H1 (cell line): ENCODE results near the gene NR2F1-AS1.

Source experiments
- CHD2 ChIP-seq: IDR thresholded peaks from 2 replicates; pipeline ENCODE4 v1.6.1; 2012; ENCODE audit warnings: low read length, improper control_type of control experiment
- EP300 ChIP-seq, 2 experiments: IDR thresholded peaks; 1 replicate in 1 of 2; 2 replicates in 1 of 2; pipeline ENCODE4 v1.6.1; 2011 to 2012; ENCODE audit warnings: low read depth in 2 of 2, low read length in 2 of 2, mild to moderate bottlenecking in 2 of 2, borderline replicate concordance in 1 of 2, inconsistent platforms in 1 of 2, moderate library complexity in 1 of 2
- EZH2 ChIP-seq: fragments of 200-600 bp; sonication (generic); IDR thresholded peaks from 2 replicates; pipeline ENCODE4 v1.7.1; 2012; ENCODE audit warnings: low read depth, mild to moderate bottlenecking, moderate library complexity, low read length, inconsistent platforms; ENCODE audit not compliant: severe bottlenecking
- GABPA ChIP-seq: IDR thresholded peaks from 2 replicates; pipeline ENCODE4 v1.6.1; 2011; ENCODE audit warnings: mild to moderate bottlenecking, low read length, moderate library complexity, borderline replicate concordance; ENCODE audit not compliant: insufficient read depth
- GTF2F1 ChIP-seq: IDR thresholded peaks from 2 replicates; pipeline ENCODE4 v1.6.1; 2012; ENCODE audit warnings: low read depth, low read length, improper control_type of control experiment, borderline replicate concordance
- JUND ChIP-seq: IDR thresholded peaks from 2 replicates; pipeline ENCODE4 v1.6.1; 2011; ENCODE audit warnings: mild to moderate bottlenecking, improper control_type of control experiment, low read length
- POLR2A ChIP-seq, 2 experiments: IDR thresholded peaks; 1 replicate in 1 of 2; 2 replicates in 1 of 2; pipeline ENCODE4 v1.6.1; 2011; ENCODE audit warnings: low read depth in 2 of 2, low read length in 2 of 2, mild to moderate bottlenecking in 2 of 2; ENCODE audit errors: control extremely low read depth in 1 of 2
- RBBP5 ChIP-seq: IDR thresholded peaks from 2 replicates; pipeline ENCODE4 v1.7.1; 2012; ENCODE audit warnings: low read depth, mild to moderate bottlenecking, inconsistent platforms, low read length, moderate library complexity, borderline replicate concordance
- RFX5 ChIP-seq: IDR thresholded peaks from 2 replicates; pipeline ENCODE4 v1.6.1; 2011; ENCODE audit warnings: low read depth, low read length, improper control_type of control experiment, borderline replicate concordance
- ZNF274 ChIP-seq: IDR thresholded peaks from 2 replicates; pipeline ENCODE4 v1.7.0; 2012; ENCODE audit warnings: low read length, borderline replicate concordance; ENCODE audit errors: extremely low read depth
- TF ChIP-seq, protein P1 (sequence below), 3 experiments: IDR thresholded peaks; 1 replicate in 2 of 3; 2 replicates in 1 of 3; pipeline versions ENCODE4 v1.5.1 to v1.6.1; 2011; ENCODE audit warnings: low read length in 3 of 3, mild to moderate bottlenecking in 3 of 3, inconsistent platforms in 2 of 3, low read depth in 1 of 3, moderate library complexity in 1 of 3; ENCODE audit not compliant: insufficient read depth in 1 of 3; ENCODE audit errors: control extremely low read depth in 1 of 3

DNA sequence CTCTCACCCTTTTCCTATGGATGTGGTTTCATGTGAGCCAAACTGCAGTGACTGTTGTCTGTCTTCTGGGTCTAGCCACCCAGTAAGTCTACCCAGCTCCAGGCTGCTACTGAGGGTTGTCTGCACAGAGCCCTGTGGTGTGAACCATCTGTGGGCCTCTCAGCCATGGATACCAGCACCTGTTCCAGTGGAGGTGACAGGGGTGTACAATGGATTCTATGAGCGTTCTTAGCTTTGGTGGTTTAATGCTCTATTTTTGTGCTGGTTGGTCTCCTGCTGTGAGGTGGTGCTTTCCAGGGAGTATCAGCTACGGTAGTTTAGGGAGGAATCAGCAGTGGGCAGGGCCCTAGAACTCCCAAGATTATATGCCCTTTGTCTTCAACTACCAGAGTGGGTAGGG is 186.7 kb downstream of the NR2F1-AS1 start:
- TF ChIP-seq ZNF274 (no peak), RFX5 (no peak), POLR2A (IDR thresholded peaks at IDR 0.05; ENCODE audit: control extremely low read depth in 1 of 2, low read depth in 2 of 2, low read length in 2 of 2) (no peak), GTF2F1 (no peak), RBBP5 (no peak), GABPA (no peak), EZH2 (no peak), JUND (no peak), CHD2 (no peak), EP300 (IDR thresholded peaks at IDR 0.05; ENCODE audit: borderline replicate concordance in 1 of 2, low read depth in 2 of 2, low read length in 2 of 2) (no peak)
- TF ChIP-seq, protein P1, sequence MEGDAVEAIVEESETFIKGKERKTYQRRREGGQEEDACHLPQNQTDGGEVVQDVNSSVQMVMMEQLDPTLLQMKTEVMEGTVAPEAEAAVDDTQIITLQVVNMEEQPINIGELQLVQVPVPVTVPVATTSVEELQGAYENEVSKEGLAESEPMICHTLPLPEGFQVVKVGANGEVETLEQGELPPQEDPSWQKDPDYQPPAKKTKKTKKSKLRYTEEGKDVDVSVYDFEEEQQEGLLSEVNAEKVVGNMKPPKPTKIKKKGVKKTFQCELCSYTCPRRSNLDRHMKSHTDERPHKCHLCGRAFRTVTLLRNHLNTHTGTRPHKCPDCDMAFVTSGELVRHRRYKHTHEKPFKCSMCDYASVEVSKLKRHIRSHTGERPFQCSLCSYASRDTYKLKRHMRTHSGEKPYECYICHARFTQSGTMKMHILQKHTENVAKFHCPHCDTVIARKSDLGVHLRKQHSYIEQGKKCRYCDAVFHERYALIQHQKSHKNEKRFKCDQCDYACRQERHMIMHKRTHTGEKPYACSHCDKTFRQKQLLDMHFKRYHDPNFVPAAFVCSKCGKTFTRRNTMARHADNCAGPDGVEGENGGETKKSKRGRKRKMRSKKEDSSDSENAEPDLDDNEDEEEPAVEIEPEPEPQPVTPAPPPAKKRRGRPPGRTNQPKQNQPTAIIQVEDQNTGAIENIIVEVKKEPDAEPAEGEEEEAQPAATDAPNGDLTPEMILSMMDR (IDR thresholded peaks at IDR 0.05; ENCODE audit: control extremely low read depth in 1 of 3, insufficient read depth in 1 of 3, low read depth in 1 of 3, low read length in 3 of 3): no peak
